A673 (cell line): Measurements from ENCODE around the gene MAP2K5. TPM values are rescaled to one million over a fixed set of nuclear protein-coding genes. Genes with fewer than 3 reads are reported as not detected.

Experiments
- BruUV-seq: library from RNA; stranded (reverse); fragments of 400-500 nt; replicated peaks from 2 replicates; lab custom pipeline; 2021; lab: Mats Ljungman, UMichigan
- CTCF ChIA-PET: fragments of 300-600 bp; sonication (Branson Sonifier 250); formaldehyde crosslinking; loops from one replicate; lab custom pipeline; 2022; ENCODE audit warnings: antibody characterized with exemption; lab: Charles Lee
- POLR2A ChIA-PET: fragments of 300-600 bp; sonication (Branson Sonifier 250); formaldehyde crosslinking; loops from one replicate; lab custom pipeline; 2022; ENCODE audit warnings: antibody characterized with exemption; ENCODE audit not compliant: low non-redundant PET; lab: Charles Lee
- DNase-seq: peaks from one replicate; pipeline ENCODE4 v3.0.0-alpha.2; 2015; ENCODE audit warnings: low spot score
- H3K27ac ChIP-seq: fragments of 200-600 bp; sonication (generic); 2 replicates; pipeline ENCODE4 v1.5.1; 2016; ENCODE audit warnings: mixed run types, low read depth, mild to moderate bottlenecking, mixed read lengths, antibody characterized with exemption, low read length; ENCODE audit not compliant: poor library complexity, severe bottlenecking
- H3K27me3 ChIP-seq: fragments of 200-600 bp; sonication (generic); replicated peaks from 2 replicates; pipeline ENCODE4 v1.6.1; 2017; ENCODE audit warnings: mixed run types, low read depth, mild to moderate bottlenecking, mixed read lengths, antibody characterized with exemption, low read length; ENCODE audit not compliant: insufficient read depth, poor library complexity
- H3K36me3 ChIP-seq: fragments of 200-600 bp; sonication (generic); 2 replicates; pipeline ENCODE4 v1.6.1; 2016; ENCODE audit warnings: mixed run types, mild to moderate bottlenecking, mixed read lengths, antibody characterized with exemption, low read length; ENCODE audit not compliant: insufficient read depth, poor library complexity, severe bottlenecking
- H3K4me1 ChIP-seq: fragments of 200-600 bp; sonication (generic); 2 replicates; pipeline ENCODE4 v1.6.1; 2017; ENCODE audit warnings: mixed run types, mild to moderate bottlenecking, mixed read lengths, antibody characterized with exemption, low read length; ENCODE audit not compliant: insufficient read depth, poor library complexity, severe bottlenecking
- H3K4me3 ChIP-seq: fragments of 200-600 bp; sonication (generic); 2 replicates; pipeline ENCODE4 v1.5.1; 2016; ENCODE audit warnings: low read depth, mixed run types, mild to moderate bottlenecking, mixed read lengths, low read length; ENCODE audit not compliant: poor library complexity, severe bottlenecking
- H3K9me3 ChIP-seq: fragments of 200-600 bp; sonication (generic); 2 replicates; pipeline ENCODE4 v1.6.1; 2016; ENCODE audit warnings: mixed run types, low read depth, mild to moderate bottlenecking, mixed read lengths, antibody characterized with exemption, low read length; ENCODE audit not compliant: poor library complexity, severe bottlenecking
- CTCF ChIP-seq: fragments of 300-800, 200-600 bp; sonication (generic); conservative IDR thresholded peaks from 2 replicates; pipeline ENCODE4 v1.5.1; 2017; ENCODE audit warnings: low read depth, mild to moderate bottlenecking, antibody characterized with exemption, low read length, moderate library complexity, mixed read lengths
- EZH2 ChIP-seq: fragments of 200-600 bp; sonication (generic); IDR thresholded peaks from 2 replicates; pipeline ENCODE4 v1.6.1; 2017; ENCODE audit warnings: borderline replicate concordance, low read depth, mild to moderate bottlenecking, mixed read lengths, antibody characterized with exemption, low read length; ENCODE audit not compliant: poor library complexity, severe bottlenecking
- intact Hi-C: fragments of 100-400 bp; cut with micrococcal nuclease; formaldehyde crosslinking; loops from one replicate; pipeline ENCODE4 v1.10.0; 2022; ENCODE audit not compliant: unreplicated experiment
- total RNA-seq: library from RNA; stranded (reverse); gene quantifications from 2 replicates; pipeline ENCODE4 v1.2.3, GENCODE V29; 2021

Gene MAP2K5
- total RNA-seq, 1 experiment from 2014 or later, result 62.8 TPM

GRCh38 chr15:67735896-67736295, 193.4 kb downstream of the MAP2K5 start:
- POLR2A ChIA-PET, result no interaction called here
- BruUV-seq, result no TSS peak
- H3K4me3 ChIP-seq, result no peak overlapping the region
- no peaks in the 10 kb centered on the region for H3K9me3 ChIP-seq
- no peaks in the 10 kb centered on the region for H3K27me3 ChIP-seq
- intact Hi-C loops, result no loop called here
- no peak for DNase-seq
- H3K27ac ChIP-seq, result no peak overlapping the region
- CTCF ChIA-PET, result no interaction called here
- H3K4me1 ChIP-seq, result peaks cover 5% of the 10 kb centered on the region
- H3K36me3 ChIP-seq, result no peaks in the 10 kb centered on the region
- TF ChIP-seq EZH2 (no peak), CTCF (no peak)

- DNase-seq, result no peak
- Histone ChIP-seq H3K4me3 (no peak overlapping the region), H3K4me1 (peaks cover 5% of the 10 kb centered on the region), H3K36me3 (no peaks in the 10 kb centered on the region), H3K27me3 (no peaks in the 10 kb centered on the region), H3K27ac (no peak overlapping the region), H3K9me3 (no peaks in the 10 kb centered on the region)
- no peak for TF ChIP-seq EZH2
- TF ChIP-seq CTCF, result no peak
- intact Hi-C loops, result no loop called here
- CTCF ChIA-PET, result no interaction called here
- POLR2A ChIA-PET, result no interaction called here
- BruUV-seq, result no TSS peak
These were observed 194.3 kb downstream of the MAP2K5 start for GRCh38 chr15:67736810-67737209.

GRCh38 chr15:67738056-67738455, 195.6 kb downstream of the MAP2K5 start:
- Histone ChIP-seq H3K27ac (no peak overlapping the region), H3K4me3 (no peak overlapping the region), H3K4me1 (peaks cover under 1% of the 10 kb centered on the region), H3K9me3 (no peaks in the 10 kb centered on the region), H3K36me3 (no peaks in the 10 kb centered on the region), H3K27me3 (no peaks in the 10 kb centered on the region)
- TF ChIP-seq CTCF, result no peak
- no peak for TF ChIP-seq EZH2
- no peak for DNase-seq
- CTCF ChIA-PET, result no interaction called here
- POLR2A ChIA-PET, result no interaction called here
- intact Hi-C loops, result no loop called here
- BruUV-seq, result no TSS peak
